ENCODE measurements around the gene IER2.
"Not testable (repeated sequence)": the region's sequence is repeated elsewhere in the genome, so short reads cannot be mapped to it uniquely, and the experiment has no call there.

IER2 gene

DNA sequence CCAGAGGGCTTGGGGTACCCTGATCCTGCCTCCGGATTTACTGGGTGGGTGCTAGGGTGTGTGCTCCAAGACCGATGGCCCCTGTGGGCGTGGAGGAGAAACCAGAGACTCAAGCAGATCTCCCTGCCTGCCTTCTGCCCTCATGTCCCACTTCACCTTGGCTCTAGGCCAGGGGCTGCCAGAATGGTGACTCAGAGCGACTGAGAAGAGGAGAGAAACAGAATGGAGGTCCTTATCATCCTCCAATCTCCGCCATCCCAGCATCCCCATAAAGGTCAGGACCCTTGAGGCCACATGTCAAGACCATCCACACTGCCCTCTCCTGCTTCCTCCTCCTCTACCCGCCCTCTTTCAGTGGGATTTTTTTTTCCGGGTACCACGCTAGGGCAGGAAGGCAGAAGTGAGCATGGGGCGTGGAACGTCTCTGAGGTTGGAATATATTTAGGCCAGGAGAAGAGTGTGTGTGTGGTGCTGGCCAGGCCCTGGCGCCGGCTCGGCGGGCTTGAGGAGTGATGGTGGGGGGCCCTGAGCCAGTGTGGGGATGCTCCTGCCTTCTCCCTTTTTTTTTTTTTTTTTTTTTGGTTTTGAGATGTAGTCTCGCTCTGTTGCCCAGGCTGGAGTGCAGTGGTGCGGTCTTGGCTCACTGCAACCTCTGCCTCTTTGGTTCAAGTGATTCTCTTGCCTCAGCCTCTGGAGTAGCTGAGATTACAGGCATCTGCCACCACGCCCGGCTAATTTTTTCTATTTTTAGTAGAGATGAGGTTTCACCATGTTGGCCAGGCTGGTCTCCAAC lies 22.3 kb downstream of the IER2 start:
- Histone ChIP-seq H3K27me3 (ENCODE audit: insufficient read depth, low read length) (no peaks in the 10 kb centered on the region), H4K91ac (ENCODE audit: low read depth, low read length) (peak overlapping the region; percentile 68), H3K79me1 (ENCODE audit: low read length) (peaks cover 31% of the 10 kb centered on the region), H2AK5ac (ENCODE audit: low read length) (no peak overlapping the region), H4K8ac (ENCODE audit: low read depth, low read length) (no peak overlapping the region), H3K14ac (ENCODE audit: low read length) (peak overlapping the region; percentile 58), H3K9ac (ENCODE audit: low read length) (no peak overlapping the region), H3K23ac (ENCODE audit: low read length) (no peak overlapping the region), H3K4me2 (ENCODE audit: low read length) (no peak overlapping the region), H3K27ac (ENCODE audit: low read depth, low read length) (peak overlapping the region; percentile 10), H2BK12ac (ENCODE audit: low read length) (peak overlapping the region; percentile 70), H3K9me3 (ENCODE audit: insufficient read depth, low read depth, low read length) (no peaks in the 10 kb centered on the region), H4K12ac (ENCODE audit: low read depth, low read length) (no peak overlapping the region), H2BK120ac (ENCODE audit: insufficient read depth, low read length, poor library complexity) (peak overlapping the region; percentile 59), H3K4me1 (ENCODE audit: control insufficient read depth in 1 of 2, insufficient read depth in 2 of 2, low read length in 2 of 2) (peaks cover 28 to 32% of the 10 kb centered on the region in 2 experiments), H3K18ac (ENCODE audit: low read length) (no peak overlapping the region), H2BK5ac (ENCODE audit: low read depth, low read length, poor library complexity) (peak overlapping the region; percentile 10), H3K4me3 (ENCODE audit: low read depth, low read length) (no peak overlapping the region), H3K79me2 (ENCODE audit: control insufficient read depth, insufficient read depth, low read length, poor library complexity) (no peaks in the 10 kb centered on the region), H3K4ac (ENCODE audit: low read depth, low read length) (no peak overlapping the region), H3K36me3 (ENCODE audit: control insufficient read depth in 1 of 2, insufficient read depth in 2 of 2, low read length in 2 of 2) (no peaks in the 10 kb centered on the region), H2AFZ (ENCODE audit: insufficient read depth, low read length, poor library complexity) (peak overlapping the region; percentile 53)
- WGBS (ENCODE audit: extremely low coverage, insufficient coverage, insufficient read length): no CpG with 5 or more reads among the region's 18 CpGs
- DNase-seq: peak; percentile 87 to 95

DNA sequence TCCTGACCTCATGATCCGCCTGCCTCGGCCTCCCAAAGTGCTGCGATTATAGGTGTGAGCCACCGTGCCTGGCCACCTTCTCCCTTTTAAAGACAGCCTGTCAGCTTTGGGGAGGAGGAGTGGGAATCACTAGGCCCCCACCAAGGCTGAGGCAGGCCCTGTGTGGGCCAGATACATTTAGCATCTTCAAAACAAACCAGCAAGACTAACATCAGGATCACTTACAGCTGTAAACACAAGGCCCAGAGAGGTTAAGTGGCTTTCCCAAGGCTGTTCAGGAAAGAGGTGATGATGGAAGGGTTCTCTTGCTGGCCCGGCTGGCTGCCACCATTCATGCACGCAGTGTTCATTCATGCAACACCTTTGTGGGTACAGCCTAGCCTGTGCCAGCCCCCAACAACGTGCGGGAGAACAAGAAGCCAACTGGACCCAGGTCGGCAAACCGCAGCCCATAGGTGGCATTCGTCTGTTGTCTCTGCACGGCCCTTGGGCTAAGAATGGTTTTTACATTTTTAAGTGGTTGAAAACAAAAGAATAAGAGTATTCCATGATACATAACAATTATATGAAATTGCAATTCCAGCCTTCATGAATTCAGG lies 23.0 kb downstream of the IER2 start:
- Histone ChIP-seq H3K79me2 (ENCODE audit: control insufficient read depth, insufficient read depth, low read length, poor library complexity) (no peaks in the 10 kb centered on the region), H2BK120ac (ENCODE audit: insufficient read depth, low read length, poor library complexity) (peak overlapping the region; percentile 15), H3K27me3 (ENCODE audit: insufficient read depth, low read length) (no peaks in the 10 kb centered on the region), H3K4ac (ENCODE audit: low read depth, low read length) (no peak overlapping the region), H4K12ac (ENCODE audit: low read depth, low read length) (no peak overlapping the region), H3K4me1 (ENCODE audit: control insufficient read depth in 1 of 2, insufficient read depth in 2 of 2, low read length in 2 of 2) (peaks cover 24 to 30% of the 10 kb centered on the region in 2 experiments), H2BK12ac (ENCODE audit: low read length) (peak overlapping the region; percentile 77), H2AK5ac (ENCODE audit: low read length) (peak overlapping the region; percentile 49), H4K8ac (ENCODE audit: low read depth, low read length) (no peak overlapping the region), H3K36me3 (ENCODE audit: control insufficient read depth in 1 of 2, insufficient read depth in 2 of 2, low read length in 2 of 2) (no peaks in the 10 kb centered on the region), H3K4me2 (ENCODE audit: low read length) (no peak overlapping the region), H3K9me3 (ENCODE audit: insufficient read depth, low read depth, low read length) (no peaks in the 10 kb centered on the region), H3K9ac (ENCODE audit: low read length) (no peak overlapping the region), H3K23ac (ENCODE audit: low read length) (no peak overlapping the region), H3K4me3 (ENCODE audit: low read depth, low read length) (no peak overlapping the region), H3K79me1 (ENCODE audit: low read length) (peaks cover 24% of the 10 kb centered on the region), H4K91ac (ENCODE audit: low read depth, low read length) (peak overlapping the region; percentile 57), H2AFZ (ENCODE audit: insufficient read depth, low read length, poor library complexity) (no peak overlapping the region), H3K14ac (ENCODE audit: low read length) (peak overlapping the region; percentile 28), H3K18ac (ENCODE audit: low read length) (no peak overlapping the region), H2BK5ac (ENCODE audit: low read depth, low read length, poor library complexity) (no peak overlapping the region), H3K27ac (ENCODE audit: low read depth, low read length) (no peak overlapping the region)
- DNase-seq: no peak
- no CpG with 5 or more reads among the region's 12 CpGs for WGBS (ENCODE audit: extremely low coverage, insufficient coverage, insufficient read length)

DNA sequence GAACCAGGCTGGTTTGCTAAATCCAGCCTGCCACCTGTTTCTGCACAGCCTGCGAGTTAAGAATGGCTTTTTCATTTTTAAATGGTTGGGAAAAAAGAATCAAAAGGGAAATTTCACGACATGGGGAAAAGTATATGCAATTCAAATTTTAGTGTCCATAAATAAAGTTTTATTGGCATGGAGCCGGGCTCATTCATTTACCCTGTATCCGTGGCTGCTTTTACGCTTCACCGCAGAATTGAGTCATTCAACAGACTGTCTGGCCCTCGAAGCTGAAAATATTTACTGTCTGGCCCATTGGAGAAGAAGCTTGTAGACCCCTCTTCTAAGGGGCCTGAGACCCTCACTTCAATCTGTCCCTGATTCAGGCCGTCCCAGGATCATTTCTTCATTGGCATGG lies 26.1 kb downstream of the IER2 start:
- Histone ChIP-seq H2BK5ac (ENCODE audit: low read depth, low read length, poor library complexity) (no peak overlapping the region), H3K14ac (ENCODE audit: low read length) (no peak overlapping the region), H2BK120ac (ENCODE audit: insufficient read depth, low read length, poor library complexity) (no peak overlapping the region), H3K27ac (ENCODE audit: low read depth, low read length) (no peak overlapping the region), H3K79me1 (ENCODE audit: low read length) (peaks cover 7% of the 10 kb centered on the region), H3K4me3 (ENCODE audit: low read depth, low read length) (no peak overlapping the region), H2BK12ac (ENCODE audit: low read length) (no peak overlapping the region), H3K18ac (ENCODE audit: low read length) (no peak overlapping the region), H2AK5ac (ENCODE audit: low read length) (peak overlapping the region; percentile 87), H3K27me3 (ENCODE audit: insufficient read depth, low read length) (no peaks in the 10 kb centered on the region), H2AFZ (ENCODE audit: insufficient read depth, low read length, poor library complexity) (no peak overlapping the region), H3K4me2 (ENCODE audit: low read length) (no peak overlapping the region), H3K23ac (ENCODE audit: low read length) (no peak overlapping the region), H3K9ac (ENCODE audit: low read length) (no peak overlapping the region), H3K36me3 (ENCODE audit: control insufficient read depth in 1 of 2, insufficient read depth in 2 of 2, low read length in 2 of 2) (no peaks in the 10 kb centered on the region), H3K4ac (ENCODE audit: low read depth, low read length) (no peak overlapping the region), H3K4me1 (ENCODE audit: control insufficient read depth in 1 of 2, insufficient read depth in 2 of 2, low read length in 2 of 2) (peaks cover 8 to 10% of the 10 kb centered on the region in 2 experiments), H3K9me3 (ENCODE audit: insufficient read depth, low read depth, low read length) (no peaks in the 10 kb centered on the region), H4K91ac (ENCODE audit: low read depth, low read length) (no peak overlapping the region), H4K8ac (ENCODE audit: low read depth, low read length) (no peak overlapping the region), H4K12ac (ENCODE audit: low read depth, low read length) (no peak overlapping the region), H3K79me2 (ENCODE audit: control insufficient read depth, insufficient read depth, low read length, poor library complexity) (no peaks in the 10 kb centered on the region)
- DNase-seq: no peak
- no CpG with 5 or more reads among the region's 8 CpGs for WGBS (ENCODE audit: extremely low coverage, insufficient coverage, insufficient read length)

DNA sequence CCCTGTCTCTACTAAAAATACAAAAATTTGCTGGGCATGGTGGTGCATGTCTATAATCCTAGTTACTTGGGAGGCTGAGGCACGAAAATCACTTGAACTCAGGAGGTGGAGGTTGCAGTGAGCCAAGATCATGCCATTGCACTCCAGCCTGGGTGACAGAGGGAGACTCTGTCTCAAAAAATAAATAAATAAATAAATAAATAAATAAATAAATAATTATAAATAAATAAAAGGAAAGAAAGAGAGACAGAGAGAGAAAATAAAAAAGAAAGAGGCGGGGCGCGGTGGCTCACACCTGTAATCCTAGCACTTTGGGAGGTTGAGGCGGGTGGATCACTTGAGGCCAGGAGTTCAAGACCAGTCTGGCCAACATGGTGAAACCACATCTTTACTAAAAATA lies 27.4 kb downstream of the IER2 start:
- not testable (repeated sequence) for H3K4me2 ChIP-seq (ENCODE audit: low read length); H3K27me3 ChIP-seq (ENCODE audit: insufficient read depth, low read length); DNase-seq; H3K4me1 ChIP-seq (ENCODE audit: control insufficient read depth in 1 of 2, insufficient read depth in 2 of 2, low read length in 2 of 2); H3K79me1 ChIP-seq (ENCODE audit: low read length); H3K23ac ChIP-seq (ENCODE audit: low read length); H2AFZ ChIP-seq (ENCODE audit: insufficient read depth, low read length, poor library complexity); H4K12ac ChIP-seq (ENCODE audit: low read depth, low read length); H3K18ac ChIP-seq (ENCODE audit: low read length); H3K4me3 ChIP-seq (ENCODE audit: low read depth, low read length); H3K79me2 ChIP-seq (ENCODE audit: control insufficient read depth, insufficient read depth, low read length, poor library complexity); H4K8ac ChIP-seq (ENCODE audit: low read depth, low read length); H3K27ac ChIP-seq (ENCODE audit: low read depth, low read length); H3K14ac ChIP-seq (ENCODE audit: low read length); H2BK12ac ChIP-seq (ENCODE audit: low read length); H2BK5ac ChIP-seq (ENCODE audit: low read depth, low read length, poor library complexity); H2BK120ac ChIP-seq (ENCODE audit: insufficient read depth, low read length, poor library complexity); H2AK5ac ChIP-seq (ENCODE audit: low read length); H4K91ac ChIP-seq (ENCODE audit: low read depth, low read length); H3K9me3 ChIP-seq (ENCODE audit: insufficient read depth, low read depth, low read length); H3K4ac ChIP-seq (ENCODE audit: low read depth, low read length); H3K36me3 ChIP-seq (ENCODE audit: control insufficient read depth in 1 of 2, insufficient read depth in 2 of 2, low read length in 2 of 2); H3K9ac ChIP-seq (ENCODE audit: low read length)
- no CpG with 5 or more reads among the region's 5 CpGs for WGBS (ENCODE audit: extremely low coverage, insufficient coverage, insufficient read length)

All from trophoblast cell (in vitro differentiated cells and primary cell).